GM19240 (cell line): ENCODE data around the gene AFF1.
"Not testable (repeated sequence)": the region's sequence is repeated elsewhere in the genome, so short reads cannot be mapped to it uniquely, and the experiment has no call there.

Experiments used
- DNase-seq: peaks from one replicate; pipeline ENCODE4 v3.0.0; 2011; ENCODE audit warnings: low spot score; ENCODE audit not compliant: insufficient read length

The AFF1 gene

GRCh38 chr4:86975927-86976326 is 41.1 kb downstream of the AFF1 start:
- DNase-seq = no peak

- no peak for DNase-seq
Measured at GRCh38 chr4:86976801-86977485, 42.1 kb downstream of the AFF1 start.

- DNase-seq = peak; percentile 27
Measured at GRCh38 chr4:86977621-86978184, 42.9 kb downstream of the AFF1 start.

GRCh38 chr4:86978709-86979108 is 43.9 kb downstream of the AFF1 start:
- no peak for DNase-seq

- DNase-seq = no peak
Measured at GRCh38 chr4:86980230-86980629, 45.4 kb downstream of the AFF1 start.

GRCh38 chr4:86981789-86982188 is 47.0 kb downstream of the AFF1 start:
- DNase-seq = no peak

GRCh38 chr4:86985852-86986251 is 51.0 kb downstream of the AFF1 start:
- DNase-seq = not testable (repeated sequence)

- DNase-seq = not testable (repeated sequence)
Measured at GRCh38 chr4:86989658-86990057, 54.8 kb downstream of the AFF1 start.

- DNase-seq = no peak
Measured at GRCh38 chr4:86990510-86990909, 55.7 kb downstream of the AFF1 start.

- DNase-seq = no peak
Measured at GRCh38 chr4:86991994-86992393, 57.2 kb downstream of the AFF1 start.

GRCh38 chr4:86993909-86994681 is 59.3 kb downstream of the AFF1 start:
- DNase-seq = no peak

- no peak for DNase-seq
Measured at GRCh38 chr4:86994686-86995085, 59.9 kb downstream of the AFF1 start.

- not testable (repeated sequence) for DNase-seq
Measured at GRCh38 chr4:86996510-86996909, 61.7 kb downstream of the AFF1 start.

- DNase-seq = no peak
Measured at GRCh38 chr4:86999136-86999643, 64.4 kb downstream of the AFF1 start.

GRCh38 chr4:87002682-87003043 is 67.9 kb downstream of the AFF1 start:
- no peak for DNase-seq

GRCh38 chr4:87003266-87003665 is 68.5 kb downstream of the AFF1 start:
- DNase-seq = no peak

GRCh38 chr4:87005369-87005689 is 70.5 kb downstream of the AFF1 start:
- no peak for DNase-seq

GRCh38 chr4:87005690-87006425 is 71.0 kb downstream of the AFF1 start:
- DNase-seq = no peak

GRCh38 chr4:87006426-87006675 is 71.5 kb downstream of the AFF1 start:
- no peak for DNase-seq

- peak; percentile 30 for DNase-seq
Measured at GRCh38 chr4:87006676-87007527, 72.1 kb downstream of the AFF1 start.
